ENCODE results near the gene PEX3.

- TF ChIP-seq CTCF (conservative IDR thresholded peaks at IDR 0.05; ENCODE audit: low read depth, low read length) (no peak), MXI1 (IDR thresholded peaks at IDR 0.05; ENCODE audit: borderline replicate concordance, low read depth, low read length) (no peak), CEBPB (IDR thresholded peaks at IDR 0.05; ENCODE audit: low read depth, low read length) (no peak), RCOR1 (IDR thresholded peaks at IDR 0.05; ENCODE audit: insufficient replicate concordance, low read length) (no peak), RFX5 (IDR thresholded peaks at IDR 0.05; ENCODE audit: low read depth, low read length) (no peak), POLR2A (IDR thresholded peaks at IDR 0.05; ENCODE audit: low read depth, low read length) (no peak), FOS (IDR thresholded peaks at IDR 0.05; ENCODE audit: low read depth, low read length) (no peak), SMC3 (IDR thresholded peaks at IDR 0.05; ENCODE audit: low read depth, low read length) (no peak), MAZ (IDR thresholded peaks at IDR 0.05; ENCODE audit: borderline replicate concordance, low read depth, low read length) (no peak), MAFK (IDR thresholded peaks at IDR 0.05; ENCODE audit: low read depth, low read length) (no peak), ELK1 (IDR thresholded peaks at IDR 0.05; ENCODE audit: borderline replicate concordance, low read depth, low read length) (no peak), RAD21 (IDR thresholded peaks at IDR 0.05; ENCODE audit: low read length) (no peak), USF2 (IDR thresholded peaks at IDR 0.05; ENCODE audit: low read depth, low read length) (no peak), CHD1 (IDR thresholded peaks at IDR 0.05; ENCODE audit: low read depth, low read length) (no peak)
Measured at GRCh38 chr6:143441680-143442545, 8.7 kb upstream of the PEX3 start.
